Activated CD8-positive, alpha-beta memory T cell treated with anti-CD3 and anti-CD28 coated beads for 24 hours (primary cell): Measurements from ENCODE around the gene SLFNL1.

Experiments used
- DNase-seq: peaks from one replicate; pipeline ENCODE4 v3.0.0-alpha.2; 2020

The SLFNL1 gene

GRCh38 chr1:41021526-41022308 is at the start of gene SLFNL1:
TSS of gene SLFNL1 (minus strand) at chr1:41021725. CDS start at chr1:41020660, 1,065 bp downstream.
- no peak for DNase-seq

- no peak for DNase-seq
Observed at GRCh38 chr1:41056907-41057306, 35.4 kb upstream of the SLFNL1 start.

DNA sequence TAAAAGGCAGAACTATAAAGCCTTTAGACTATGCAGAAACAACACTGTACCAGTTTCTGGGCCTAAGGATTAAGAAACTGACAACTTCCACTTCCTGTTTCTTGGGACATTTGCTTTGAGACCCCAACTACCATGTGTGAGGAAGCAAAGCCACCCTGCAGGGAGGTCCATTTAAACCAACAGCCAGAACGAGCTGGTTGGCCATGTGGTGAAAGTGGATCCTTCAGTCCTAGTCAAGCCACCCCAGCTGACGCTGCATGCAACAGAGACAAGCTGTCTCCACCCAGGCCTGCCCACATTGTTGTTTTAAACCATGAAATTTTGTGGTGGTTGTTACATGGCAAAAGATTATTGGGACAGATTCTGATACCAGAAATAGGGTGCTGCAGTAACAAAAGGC is 31.8 kb upstream of the SLFNL1 start:
- DNase-seq = no peak

- no peak for DNase-seq
Observed at GRCh38 chr1:41051022-41051421, 29.5 kb upstream of the SLFNL1 start.

DNA sequence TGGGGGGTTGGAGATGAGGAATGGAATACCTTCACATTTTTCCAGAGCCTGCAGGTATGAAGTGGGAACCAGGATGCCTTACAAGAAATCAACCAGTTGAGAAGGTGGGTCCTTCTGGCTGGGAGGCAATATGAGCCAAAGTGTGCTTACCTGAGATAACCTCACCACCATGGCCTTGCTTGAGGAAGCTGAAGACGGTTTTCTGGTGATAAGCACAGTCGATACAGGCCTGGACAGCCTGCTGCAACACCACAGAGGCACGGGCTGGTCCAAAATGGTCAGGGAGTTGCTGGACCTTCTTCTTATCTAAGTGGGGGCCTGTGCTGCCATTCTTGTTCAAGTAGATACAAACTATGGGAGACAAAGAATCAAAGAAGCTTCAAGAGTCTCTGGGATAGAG is 27.0 kb upstream of the SLFNL1 start:
- no peak for DNase-seq

GRCh38 chr1:41046347-41046775 is 24.8 kb upstream of the SLFNL1 start:
- no peak for DNase-seq

DNA sequence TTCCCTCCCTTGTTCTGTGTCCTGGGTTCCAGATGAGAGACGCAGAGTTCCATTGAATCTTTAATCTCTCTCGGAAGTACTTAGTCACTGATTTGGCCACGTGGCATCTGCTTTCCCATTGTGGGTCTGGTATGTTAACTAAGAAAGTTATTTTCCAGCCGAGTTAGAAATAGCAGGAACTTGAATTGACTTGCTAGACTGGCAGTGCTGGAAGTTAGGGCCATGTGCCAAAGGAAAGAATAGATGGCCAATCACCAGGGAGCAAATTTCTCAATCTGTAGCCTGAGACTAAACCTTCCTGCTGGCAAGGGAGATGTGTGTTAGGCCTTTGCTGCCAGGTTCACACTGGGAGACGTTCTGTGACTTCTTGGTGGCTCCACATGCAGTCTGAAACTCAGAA is 24.2 kb upstream of the SLFNL1 start:
- no peak for DNase-seq

- no peak for DNase-seq
Observed at GRCh38 chr1:41044187-41044586, 22.7 kb upstream of the SLFNL1 start.

DNA sequence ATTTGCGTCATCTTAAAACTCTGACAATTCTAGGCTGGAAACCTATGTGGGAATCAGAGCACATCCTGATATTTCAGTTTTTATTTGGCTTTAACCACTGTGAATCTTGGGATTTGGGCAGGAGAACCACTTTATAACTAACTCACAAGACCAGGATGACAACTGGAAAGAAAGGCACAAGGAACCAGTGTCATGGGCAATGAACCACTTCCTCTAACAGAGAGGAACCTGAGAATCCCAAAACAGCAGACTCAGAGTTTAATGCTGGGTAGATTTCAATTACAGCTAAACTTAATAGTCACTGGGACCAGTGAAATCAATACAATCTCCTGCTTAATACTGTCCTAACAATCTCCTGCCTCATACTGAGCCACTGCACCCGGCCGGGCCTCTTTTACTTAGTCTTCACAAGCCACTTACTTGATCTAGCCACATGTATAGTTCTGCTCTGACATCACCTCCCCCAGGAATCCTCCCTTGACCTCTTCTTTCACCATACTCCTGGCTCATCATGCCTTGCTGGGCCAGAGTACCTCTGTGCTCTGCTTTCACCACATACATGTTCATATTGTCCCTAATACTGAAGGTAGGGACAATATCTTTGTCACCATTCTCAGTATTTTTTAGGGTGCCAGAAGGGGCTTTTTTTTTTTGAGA is 20.2 kb upstream of the SLFNL1 start:
- no peak for DNase-seq

DNA sequence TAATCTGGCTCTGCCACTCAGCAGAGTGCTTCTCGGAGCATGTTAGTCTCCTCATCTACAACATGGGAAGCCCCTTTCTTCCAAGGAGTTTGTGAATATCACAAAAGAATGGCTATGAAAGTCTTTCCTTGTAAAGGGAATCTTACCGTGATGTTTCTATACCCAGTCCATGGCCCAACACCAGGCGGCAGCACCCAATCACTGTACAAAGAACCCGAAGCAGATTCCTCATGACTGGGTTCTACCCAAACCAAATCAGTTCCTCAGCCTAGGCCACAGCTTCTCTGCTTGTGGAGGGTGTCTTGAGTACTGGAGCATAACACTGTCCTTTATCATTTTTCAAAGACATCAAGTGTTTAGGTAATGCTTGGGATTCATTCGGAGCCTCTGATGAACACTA is 16.6 kb upstream of the SLFNL1 start:
- DNase-seq = no peak

GRCh38 chr1:41037116-41037903 is 15.8 kb upstream of the SLFNL1 start:
- DNase-seq = no peak

- no peak for DNase-seq
Observed at GRCh38 chr1:41033272-41033671, 11.7 kb upstream of the SLFNL1 start.

GRCh38 chr1:41032147-41032546 is 10.6 kb upstream of the SLFNL1 start:
- no peak for DNase-seq

- no peak for DNase-seq
Observed at GRCh38 chr1:41030872-41031616, 9.5 kb upstream of the SLFNL1 start.

GRCh38 chr1:41028034-41028642 is 6.6 kb upstream of the SLFNL1 start:
- no peak for DNase-seq

DNA sequence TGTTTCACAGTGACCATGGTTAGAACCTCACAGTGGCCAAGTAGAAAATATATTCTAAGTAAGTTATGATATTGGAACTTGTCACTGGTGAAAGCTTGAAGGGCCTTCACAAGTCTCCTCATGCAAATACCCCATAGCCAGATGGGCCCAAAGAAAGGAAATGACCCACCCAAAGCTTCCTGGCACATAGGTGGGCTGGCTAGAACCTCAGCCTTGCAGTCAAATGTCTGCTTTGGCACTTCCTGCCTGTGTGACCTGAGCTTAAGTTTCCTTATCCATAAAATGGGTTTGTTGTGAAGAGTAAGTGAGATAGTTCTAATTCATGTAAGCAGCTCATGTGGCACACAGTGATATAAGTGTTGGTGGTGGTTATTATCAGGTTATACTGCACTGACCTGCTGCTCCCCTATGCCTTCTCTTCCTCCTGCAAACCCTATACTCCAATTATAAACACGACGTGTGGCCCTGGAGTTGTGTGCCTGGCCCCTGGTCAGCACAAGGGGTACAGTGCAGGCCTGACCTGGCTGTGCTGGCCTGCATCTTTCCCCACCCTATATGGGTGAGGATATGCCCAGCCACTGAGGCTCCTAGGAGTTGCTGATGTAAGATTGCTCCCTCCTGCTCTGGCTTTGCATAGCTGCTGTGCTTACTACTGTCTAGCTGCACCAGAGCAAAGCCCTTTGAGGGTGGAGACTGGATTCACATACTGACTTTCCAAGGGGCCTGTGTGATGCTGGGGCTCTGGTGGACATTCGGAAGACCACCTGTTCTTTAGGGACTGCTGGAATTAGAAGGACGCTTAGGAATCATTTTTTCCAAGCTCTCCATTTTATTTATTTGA is 4.7 kb upstream of the SLFNL1 start:
- DNase-seq = no peak

GRCh38 chr1:41024953-41025352 is 3.4 kb upstream of the SLFNL1 start:
- DNase-seq = no peak

DNA sequence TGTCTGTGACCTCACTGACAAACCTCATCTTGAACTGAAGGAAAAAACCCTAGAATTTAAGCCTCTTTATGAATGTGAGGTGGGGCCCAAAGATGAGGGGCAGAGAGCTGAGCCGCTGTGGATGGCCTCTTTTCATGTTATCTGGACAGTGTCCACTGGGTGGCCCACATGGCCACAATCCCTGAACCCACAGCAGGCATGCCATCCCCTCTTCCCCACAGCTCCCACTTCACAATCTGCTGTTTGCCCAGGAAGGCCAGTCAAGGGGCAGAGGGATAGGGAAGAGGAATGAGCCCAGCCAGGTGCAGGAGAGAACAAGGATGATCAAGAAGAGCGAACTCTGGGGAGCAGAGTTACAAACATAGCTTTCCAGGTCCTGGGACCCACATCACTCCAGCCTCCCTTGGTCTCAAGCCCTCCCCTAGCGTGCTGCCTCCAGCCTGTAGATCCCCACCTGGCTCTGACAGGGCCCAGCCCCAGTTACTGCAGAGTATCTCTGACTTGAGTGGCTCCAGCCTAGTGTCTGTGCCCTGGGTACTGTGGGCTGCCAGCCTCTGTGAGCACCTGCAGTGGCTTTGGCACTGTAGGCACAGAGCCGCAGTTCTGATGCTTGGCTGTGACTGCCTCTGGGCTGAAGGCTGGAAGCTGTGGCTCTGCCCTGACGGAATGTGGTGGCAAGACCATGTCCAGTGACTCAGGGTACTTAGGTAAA is 1.9 kb upstream of the SLFNL1 start:
- no peak for DNase-seq

DNA sequence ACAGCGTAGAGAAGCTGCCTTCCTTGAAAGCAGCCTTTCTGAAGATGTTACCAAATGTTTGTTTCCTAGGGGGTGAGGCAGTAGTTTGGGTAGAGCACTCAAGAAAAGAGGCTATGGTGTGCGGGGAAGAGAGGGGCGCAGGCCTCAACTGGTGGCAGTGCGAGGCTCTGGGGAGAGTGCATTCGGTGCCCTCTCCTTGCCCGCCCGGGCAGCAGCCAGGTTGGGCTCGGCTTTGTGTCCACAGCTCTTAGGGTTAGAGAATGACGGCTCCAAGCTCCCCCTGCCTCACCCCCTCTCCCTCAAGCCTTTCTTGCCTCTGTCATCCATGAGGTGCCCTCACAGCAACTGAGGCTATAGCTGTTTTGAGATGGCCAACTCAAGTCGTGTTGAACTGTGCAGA is 899 bp upstream of the SLFNL1 start:
- DNase-seq = no peak

DNA sequence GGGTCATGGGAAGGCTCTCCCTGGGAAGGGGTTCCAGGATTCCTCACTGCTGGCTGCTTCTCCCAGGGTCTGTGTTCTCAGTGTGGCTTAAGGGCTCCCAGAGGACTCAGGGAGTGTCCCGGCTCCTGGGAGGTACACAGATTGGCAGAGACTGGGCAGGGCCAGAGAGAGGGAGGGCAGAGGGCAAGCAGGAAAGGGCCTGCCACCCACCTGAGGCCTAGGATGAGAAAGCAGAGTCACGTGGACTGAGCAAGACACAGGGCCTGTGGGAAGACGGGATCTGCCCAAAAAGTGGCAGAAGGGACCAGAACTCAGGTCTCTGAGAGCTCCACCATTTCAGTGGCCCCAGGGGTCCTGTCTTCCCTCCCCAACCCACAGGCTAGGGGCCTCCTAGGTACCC is 871 bp downstream of the SLFNL1 start:
- no peak for DNase-seq

GRCh38 chr1:41020109-41020576 is 1.4 kb downstream of the SLFNL1 start:
- DNase-seq = no peak
